ENCODE results near the gene KLHDC7B. TPM values are rescaled to one million over a fixed set of nuclear protein-coding genes. Genes with fewer than 3 reads are reported as not detected.

Gene KLHDC7B
- total and polyA plus RNA-seq, 2 of the 13 experiments (the other 11 are each of a cell fraction or from before 2014, with no cell fraction given): 0.11 TPM; not detected in 1

DNA sequence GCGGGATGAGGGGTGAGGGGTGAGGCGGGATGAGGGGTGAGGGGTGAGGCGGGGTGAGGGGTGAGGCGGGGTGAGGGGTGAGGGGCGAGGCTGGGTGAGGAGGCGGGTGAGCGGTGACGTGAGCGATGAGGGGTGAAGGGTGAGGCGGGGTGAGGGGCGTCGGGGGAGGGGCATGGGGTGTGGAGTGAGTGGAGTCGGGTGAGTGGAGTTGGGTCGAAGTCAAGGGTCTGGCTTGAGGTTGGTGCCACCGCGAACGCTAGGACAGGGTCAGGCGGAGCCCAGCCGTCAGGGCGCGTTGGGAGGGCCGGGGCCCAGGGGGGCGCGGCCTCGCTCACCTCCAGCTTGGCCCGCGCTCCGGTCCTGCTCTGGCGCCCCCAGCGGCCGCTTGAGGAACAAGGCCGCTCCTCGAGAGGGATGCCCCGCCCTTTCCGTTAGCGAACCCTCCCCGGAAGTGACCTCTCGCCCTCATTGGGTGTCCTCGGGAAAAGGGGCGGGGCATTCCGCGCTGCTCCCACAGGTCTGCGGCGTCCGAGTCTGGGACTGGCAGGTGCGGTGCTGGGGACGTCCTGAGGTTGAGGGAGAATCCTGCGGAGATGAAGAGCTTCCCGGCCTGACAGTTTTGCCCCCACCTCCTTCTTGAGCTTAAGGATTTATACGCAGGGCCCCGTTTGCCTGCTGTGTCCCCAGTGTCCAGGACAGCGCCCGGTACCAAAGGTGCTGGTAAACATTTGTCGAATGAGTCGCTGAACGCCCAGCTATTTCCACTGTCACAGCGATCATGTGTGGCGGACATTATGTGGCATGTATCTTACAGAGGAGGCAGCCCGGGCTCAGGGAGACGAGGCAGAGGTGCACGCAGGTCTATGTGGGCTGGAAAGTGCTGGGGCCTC lies 17.1 kb downstream of the KLHDC7B start, which contains the start of gene SYCE3 (continued):
- no peak for TF ChIP-seq ZNF101 (CRISPR knock-in tag; IDR thresholded peaks at IDR 0.05; ENCODE audit: borderline replicate concordance, low read depth)
- TF ChIP-seq THYN1 (CRISPR knock-in tag; IDR thresholded peaks at IDR 0.05; ENCODE audit: borderline replicate concordance, low read depth): no peak
- no peak for TF ChIP-seq SUZ12 (IDR thresholded peaks at IDR 0.05; ENCODE audit: low read depth, low read length)
- TF ChIP-seq, protein P1, sequence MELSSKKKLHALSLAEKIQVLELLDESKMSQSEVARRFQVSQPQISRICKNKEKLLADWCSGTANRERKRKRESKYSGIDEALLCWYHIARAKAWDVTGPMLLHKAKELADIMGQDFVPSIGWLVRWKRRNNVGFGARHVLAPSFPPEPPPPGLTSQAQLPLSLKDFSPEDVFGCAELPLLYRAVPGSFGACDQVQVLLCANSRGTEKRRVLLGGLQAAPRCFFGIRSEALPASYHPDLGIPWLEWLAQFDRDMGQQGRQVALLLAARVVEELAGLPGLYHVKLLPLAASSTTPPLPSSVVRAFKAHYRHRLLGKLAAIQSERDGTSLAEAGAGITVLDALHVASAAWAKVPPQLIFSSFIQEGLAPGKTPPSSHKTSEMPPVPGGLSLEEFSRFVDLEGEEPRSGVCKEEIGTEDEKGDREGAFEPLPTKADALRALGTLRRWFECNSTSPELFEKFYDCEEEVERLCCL (CRISPR knock-in tag; IDR thresholded peaks at IDR 0.05; ENCODE audit: borderline replicate concordance): no peak
- 0 out of 2 replicates have a peak, but pooled peaks have one; percentile 35 for TF ChIP-seq TFE3 (CRISPR knock-in tag; IDR thresholded peaks at IDR 0.05)
- no peak for TF ChIP-seq RFX5 (IDR thresholded peaks at IDR 0.05; ENCODE audit: low read depth, low read length)
- no peak for TF ChIP-seq RBM22 (optimal IDR thresholded peaks at IDR 0.05; ENCODE audit: low read length)
- TF ChIP-seq RAD21 (CRISPR knock-in tag; IDR thresholded peaks at IDR 0.05): peak; percentile 90
- peak; percentile 67 for TF ChIP-seq ZMYM4 (CRISPR knock-in tag; IDR thresholded peaks at IDR 0.05)
- no peak for TF ChIP-seq GTF3A (CRISPR knock-in tag; conservative IDR thresholded peaks at IDR 0.05)
- TF ChIP-seq, protein P2, sequence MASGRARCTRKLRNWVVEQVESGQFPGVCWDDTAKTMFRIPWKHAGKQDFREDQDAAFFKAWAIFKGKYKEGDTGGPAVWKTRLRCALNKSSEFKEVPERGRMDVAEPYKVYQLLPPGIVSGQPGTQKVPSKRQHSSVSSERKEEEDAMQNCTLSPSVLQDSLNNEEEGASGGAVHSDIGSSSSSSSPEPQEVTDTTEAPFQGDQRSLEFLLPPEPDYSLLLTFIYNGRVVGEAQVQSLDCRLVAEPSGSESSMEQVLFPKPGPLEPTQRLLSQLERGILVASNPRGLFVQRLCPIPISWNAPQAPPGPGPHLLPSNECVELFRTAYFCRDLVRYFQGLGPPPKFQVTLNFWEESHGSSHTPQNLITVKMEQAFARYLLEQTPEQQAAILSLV (CRISPR knock-in tag; IDR thresholded peaks at IDR 0.05; ENCODE audit: borderline replicate concordance): peak; percentile 38; the same call in 1 of the 2 replicates
- no peak for TF ChIP-seq SNAPC5 (CRISPR knock-in tag; IDR thresholded peaks at IDR 0.05; ENCODE audit: borderline replicate concordance)
- TF ChIP-seq MATR3 (CRISPR knock-in tag; IDR thresholded peaks at IDR 0.05): no peak
- TF ChIP-seq PHF20 (CRISPR knock-in tag; IDR thresholded peaks at IDR 0.05): peak; percentile 69
- no peak; the same call in 1 of the 2 replicates for TF ChIP-seq KDM5A (IDR thresholded peaks at IDR 0.05; ENCODE audit: borderline replicate concordance, low read length)
- TF ChIP-seq TAF1 (CRISPR knock-in tag; IDR thresholded peaks at IDR 0.05): peak; percentile 63
- no peak for TF ChIP-seq ZNF672 (CRISPR knock-in tag; IDR thresholded peaks at IDR 0.05)
- no peak for TF ChIP-seq ZNF143 (CRISPR knock-in tag; IDR thresholded peaks at IDR 0.05)
- TF ChIP-seq, protein P3, sequence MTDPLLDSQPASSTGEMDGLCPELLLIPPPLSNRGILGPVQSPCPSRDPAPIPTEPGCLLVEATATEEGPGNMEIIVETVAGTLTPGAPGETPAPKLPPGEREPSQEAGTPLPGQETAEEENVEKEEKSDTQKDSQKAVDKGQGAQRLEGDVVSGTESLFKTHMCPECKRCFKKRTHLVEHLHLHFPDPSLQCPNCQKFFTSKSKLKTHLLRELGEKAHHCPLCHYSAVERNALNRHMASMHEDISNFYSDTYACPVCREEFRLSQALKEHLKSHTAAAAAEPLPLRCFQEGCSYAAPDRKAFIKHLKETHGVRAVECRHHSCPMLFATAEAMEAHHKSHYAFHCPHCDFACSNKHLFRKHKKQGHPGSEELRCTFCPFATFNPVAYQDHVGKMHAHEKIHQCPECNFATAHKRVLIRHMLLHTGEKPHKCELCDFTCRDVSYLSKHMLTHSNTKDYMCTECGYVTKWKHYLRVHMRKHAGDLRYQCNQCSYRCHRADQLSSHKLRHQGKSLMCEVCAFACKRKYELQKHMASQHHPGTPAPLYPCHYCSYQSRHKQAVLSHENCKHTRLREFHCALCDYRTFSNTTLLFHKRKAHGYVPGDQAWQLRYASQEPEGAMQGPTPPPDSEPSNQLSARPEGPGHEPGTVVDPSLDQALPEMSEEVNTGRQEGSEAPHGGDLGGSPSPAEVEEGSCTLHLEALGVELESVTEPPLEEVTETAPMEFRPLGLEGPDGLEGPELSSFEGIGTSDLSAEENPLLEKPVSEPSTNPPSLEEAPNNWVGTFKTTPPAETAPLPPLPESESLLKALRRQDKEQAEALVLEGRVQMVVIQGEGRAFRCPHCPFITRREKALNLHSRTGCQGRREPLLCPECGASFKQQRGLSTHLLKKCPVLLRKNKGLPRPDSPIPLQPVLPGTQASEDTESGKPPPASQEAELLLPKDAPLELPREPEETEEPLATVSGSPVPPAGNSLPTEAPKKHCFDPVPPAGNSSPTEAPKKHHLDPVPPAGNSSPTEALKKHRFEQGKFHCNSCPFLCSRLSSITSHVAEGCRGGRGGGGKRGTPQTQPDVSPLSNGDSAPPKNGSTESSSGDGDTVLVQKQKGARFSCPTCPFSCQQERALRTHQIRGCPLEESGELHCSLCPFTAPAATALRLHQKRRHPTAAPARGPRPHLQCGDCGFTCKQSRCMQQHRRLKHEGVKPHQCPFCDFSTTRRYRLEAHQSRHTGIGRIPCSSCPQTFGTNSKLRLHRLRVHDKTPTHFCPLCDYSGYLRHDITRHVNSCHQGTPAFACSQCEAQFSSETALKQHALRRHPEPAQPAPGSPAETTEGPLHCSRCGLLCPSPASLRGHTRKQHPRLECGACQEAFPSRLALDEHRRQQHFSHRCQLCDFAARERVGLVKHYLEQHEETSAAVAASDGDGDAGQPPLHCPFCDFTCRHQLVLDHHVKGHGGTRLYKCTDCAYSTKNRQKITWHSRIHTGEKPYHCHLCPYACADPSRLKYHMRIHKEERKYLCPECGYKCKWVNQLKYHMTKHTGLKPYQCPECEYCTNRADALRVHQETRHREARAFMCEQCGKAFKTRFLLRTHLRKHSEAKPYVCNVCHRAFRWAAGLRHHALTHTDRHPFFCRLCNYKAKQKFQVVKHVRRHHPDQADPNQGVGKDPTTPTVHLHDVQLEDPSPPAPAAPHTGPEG (CRISPR knock-in tag; IDR thresholded peaks at IDR 0.05): no peak
